Measurements from ENCODE around the gene RBP3. TPM values are rescaled to one million over a fixed set of nuclear protein-coding genes. Genes with fewer than 3 reads are reported as not detected.

RBP3 gene
- total RNA-seq, 1 donor from 2014 or later: not detected

DNA sequence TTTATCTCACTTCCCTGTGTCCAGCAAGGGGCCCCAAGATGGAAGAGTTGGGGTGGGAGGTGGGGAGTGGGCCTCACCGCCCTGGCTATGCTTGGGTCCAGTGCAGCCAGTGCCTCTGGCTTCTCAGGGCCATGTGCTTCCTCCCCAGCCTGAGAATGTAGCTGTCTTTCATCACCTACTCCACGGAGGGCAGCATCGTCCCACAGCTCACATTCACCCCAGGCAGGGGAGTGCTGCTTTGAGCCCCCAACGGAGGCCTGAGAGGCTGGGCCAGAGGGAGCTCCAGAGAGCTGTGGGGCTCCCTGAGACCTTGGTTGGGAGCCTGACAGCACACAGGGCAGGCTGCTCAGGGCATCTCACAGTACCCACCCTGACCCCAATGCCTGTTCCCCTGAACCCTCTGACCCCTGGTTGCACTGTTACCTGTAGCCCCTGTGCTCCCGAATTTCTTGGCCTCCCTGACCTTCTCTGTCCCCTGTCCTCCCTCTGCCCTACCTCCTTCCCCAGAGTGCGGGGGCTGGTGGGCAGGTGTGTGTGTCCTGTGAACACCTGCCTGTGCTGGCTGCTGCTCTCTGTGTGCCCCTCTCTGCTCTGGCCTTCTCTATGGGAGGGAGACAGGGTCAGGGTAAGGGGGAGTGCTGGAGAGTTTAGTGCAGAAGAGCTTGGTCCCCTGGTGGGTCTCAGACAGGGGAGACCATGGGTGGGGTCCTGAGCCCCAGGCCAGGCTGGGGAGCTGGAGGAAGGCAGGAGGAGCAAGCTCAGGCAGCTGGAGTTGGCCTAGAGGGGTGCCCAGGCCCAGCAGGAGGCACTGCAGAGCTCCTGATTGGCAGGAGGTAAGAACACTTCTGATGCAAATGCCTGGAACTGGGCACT lies 55.5 kb downstream of the RBP3 start:
- DNase-seq (ENCODE audit: missing footprints): no peak
- intact Hi-C loops (cut with DNase I): no loop called here

DNA sequence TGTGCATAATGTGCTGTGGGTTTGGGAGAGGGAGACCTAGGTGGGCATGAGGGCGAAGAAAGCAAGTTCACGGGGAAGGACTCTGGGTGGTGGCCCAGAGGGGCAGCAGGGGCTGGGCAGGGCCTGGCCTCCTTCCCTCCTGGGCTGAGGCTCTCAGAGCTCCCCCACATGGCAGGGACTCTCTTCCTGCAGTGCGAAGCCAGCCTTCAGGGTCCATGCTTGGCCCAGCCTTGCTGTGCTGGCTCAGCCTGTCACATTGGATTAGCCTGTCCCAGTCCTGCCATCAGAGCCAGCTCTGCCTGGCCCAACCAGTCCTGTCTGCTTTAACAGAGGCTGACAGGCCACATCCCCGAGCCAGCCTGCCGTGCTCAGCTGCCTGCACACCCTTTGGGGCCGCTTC lies 56.3 kb downstream of the RBP3 start:
- ATAC-seq (no peak), DNase-seq (ENCODE audit: missing footprints) (peak; percentile 67)
- intact Hi-C loops (cut with DNase I): no loop called here

More for the DNA sequence above, 55.5 kb downstream of the RBP3 start:
- ATAC-seq: no peak

DNA sequence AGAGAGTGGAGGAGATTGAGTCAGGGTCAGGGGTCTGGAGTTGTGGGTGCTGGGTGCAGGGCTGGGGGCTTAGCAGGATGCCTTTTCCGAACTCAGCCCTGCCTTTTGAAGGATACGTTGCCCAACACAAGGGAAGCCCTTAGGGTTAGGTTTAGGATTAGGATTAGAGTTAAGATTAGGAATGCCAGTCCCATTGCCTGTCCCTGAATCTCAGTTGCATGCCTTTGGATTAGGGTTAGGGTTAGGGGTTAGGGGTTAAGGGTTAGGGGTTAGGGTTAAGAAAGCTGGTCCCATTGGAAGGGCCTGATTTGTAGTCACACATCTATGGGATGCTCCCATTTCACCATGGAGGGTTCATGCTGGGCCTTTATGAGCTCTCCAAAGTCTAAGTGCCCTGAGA lies 56.8 kb downstream of the RBP3 start:
- DNase-seq (ENCODE audit: missing footprints) (no peak), ATAC-seq (no peak)
- intact Hi-C loops (cut with DNase I): no loop called here

DNA sequence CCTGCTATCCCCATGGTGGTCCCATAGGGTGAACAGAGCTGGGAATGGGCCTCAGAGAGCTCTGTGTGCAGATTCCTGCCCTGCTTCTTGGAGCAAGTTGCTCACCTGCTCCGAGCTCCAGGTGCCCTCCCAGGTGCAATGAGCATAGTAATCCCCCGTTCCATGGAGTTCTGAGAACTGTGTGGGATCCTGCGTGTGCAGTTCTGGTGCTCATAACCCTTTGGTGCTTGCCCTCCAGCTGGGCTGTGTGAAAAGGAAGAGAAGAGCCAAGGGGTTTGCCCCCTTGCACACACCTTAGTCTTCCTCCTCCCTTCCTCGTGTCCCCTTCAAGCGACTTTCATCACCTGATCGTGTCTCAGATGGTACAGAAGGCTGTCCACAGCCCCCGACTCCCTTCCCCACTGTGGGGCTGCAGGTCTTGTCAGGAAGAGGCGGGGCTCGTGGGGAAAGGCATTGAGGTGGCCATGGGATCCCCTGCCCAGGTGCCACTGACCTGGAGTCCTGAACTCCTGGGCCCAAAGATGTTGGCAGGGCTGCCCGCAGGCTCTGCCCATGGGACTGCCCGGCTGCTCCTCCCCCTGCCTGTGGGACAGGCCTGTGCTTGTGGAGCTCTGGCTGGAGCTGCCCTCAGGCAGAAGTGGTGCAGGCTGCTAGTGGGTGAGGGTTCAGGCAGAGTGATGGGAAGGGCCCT lies 57.8 kb downstream of the RBP3 start:
- intact Hi-C loops (cut with DNase I): no loop called here
- DNase-seq (ENCODE audit: missing footprints) (peak; percentile 53), ATAC-seq (no peak)

DNA sequence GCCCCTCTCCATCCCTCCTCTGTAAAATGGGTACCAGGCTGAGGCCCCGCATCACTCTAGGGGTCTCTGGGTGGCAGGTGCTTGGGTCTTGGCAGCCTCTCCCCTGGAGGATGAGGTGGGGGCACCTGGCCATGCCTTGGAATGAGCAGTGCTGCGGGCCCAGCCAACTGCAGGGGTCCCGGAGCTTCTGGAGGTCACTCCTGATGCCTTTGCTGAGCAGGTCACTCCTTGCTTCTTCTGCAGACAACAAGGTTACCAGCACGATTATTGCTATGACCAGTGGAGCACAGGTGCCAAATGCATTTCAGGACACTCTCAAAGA lies 58.3 kb downstream of the RBP3 start:
- DNase-seq (ENCODE audit: missing footprints): no peak
- intact Hi-C loops (cut with DNase I): no loop called here
- no peak for ATAC-seq

DNA sequence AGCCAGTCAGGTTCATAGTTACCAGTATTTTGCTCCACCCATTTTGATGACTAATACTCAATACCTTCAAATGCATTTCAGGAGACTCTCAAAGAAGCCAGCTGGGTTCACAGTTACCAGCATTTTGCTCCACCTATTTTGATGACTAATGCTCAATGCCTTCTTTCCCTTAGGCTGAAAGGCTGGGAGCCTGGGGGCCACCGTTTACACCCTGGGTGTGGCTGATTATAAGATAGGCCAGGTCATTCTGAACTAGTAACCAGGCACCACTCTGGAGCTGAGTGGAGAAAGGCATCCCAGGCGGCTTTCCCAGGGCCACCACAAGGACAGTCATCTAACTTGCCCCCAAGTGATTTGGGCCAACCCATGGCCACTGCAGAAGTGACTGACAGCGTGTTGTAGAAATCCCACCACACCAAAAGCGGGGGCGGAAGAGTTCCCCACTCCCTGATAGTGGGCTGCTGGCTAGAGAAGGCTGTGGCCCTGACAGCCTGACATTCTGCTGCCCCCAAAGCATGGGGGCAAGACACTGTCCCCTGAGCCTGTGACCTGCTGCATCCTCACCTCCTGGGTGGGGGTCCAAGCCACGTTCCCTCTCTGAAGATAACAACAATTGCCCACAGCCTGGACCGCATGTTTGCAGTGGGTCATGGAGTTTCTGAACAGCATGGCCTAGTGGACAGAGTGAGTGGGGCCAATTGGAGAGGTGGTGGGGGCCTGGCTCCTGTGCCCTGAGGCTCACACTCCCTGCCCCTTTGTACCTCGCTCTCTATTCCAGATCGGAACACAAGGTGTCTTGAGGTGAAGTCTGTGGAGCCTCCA lies 58.9 kb downstream of the RBP3 start:
- no peak for DNase-seq (ENCODE audit: missing footprints)
- intact Hi-C loops (cut with DNase I): no loop called here
- ATAC-seq: no peak

Other genes with a start within 250 kb of the RBP3 start
- 0.27 TPM for gene GDF10, start 48.2 kb upstream of the RBP3 start, total RNA-seq
- gene GDF2, start 25.9 kb upstream of the RBP3 start, total RNA-seq: not detected
- not detected for gene ZNF488, start 35.9 kb downstream of the RBP3 start, total RNA-seq
- 1.1 TPM for gene ANXA8, start 135.8 kb downstream of the RBP3 start, total RNA-seq
- not detected for gene FAM25G, start 143.3 kb downstream of the RBP3 start, total RNA-seq
- 1.7 TPM for gene AGAP9, start 175.3 kb downstream of the RBP3 start, total RNA-seq